Mucosa of rectum (tissue), 2 donors: ENCODE results near the gene KIF6.
"Not testable (repeated sequence)": the region's sequence is repeated elsewhere in the genome, so short reads cannot be mapped to it uniquely, and the experiment has no call there.

Experiments
- H3K27ac ChIP-seq, 2 donors: one replicate each; pipeline ENCODE4 v1.7.0; 2013; ENCODE audit warnings: inconsistent platforms in 2 of 2, low read depth in 2 of 2, low read length in 2 of 2
- H3K27me3 ChIP-seq, 2 donors: one replicate each; pipeline ENCODE4 v1.7.0; 2013; ENCODE audit warnings: low read length in 2 of 2; ENCODE audit not compliant: control insufficient read depth in 2 of 2, insufficient read depth in 2 of 2
- H3K36me3 ChIP-seq, 2 donors: one replicate each; pipeline ENCODE4 v1.7.0; 2013; ENCODE audit warnings: low read length in 2 of 2; ENCODE audit not compliant: control insufficient read depth in 2 of 2, insufficient read depth in 2 of 2
- H3K4me1 ChIP-seq, 2 donors: one replicate each; pipeline ENCODE4 v1.7.0; 2013; ENCODE audit warnings: low read length in 2 of 2, mild to moderate bottlenecking in 1 of 2; ENCODE audit not compliant: control insufficient read depth in 2 of 2, insufficient read depth in 2 of 2
- H3K4me3 ChIP-seq, 2 donors: one replicate each; pipeline ENCODE4 v1.7.0; 2013; ENCODE audit warnings: low read length in 2 of 2
- H3K9ac ChIP-seq, 2 donors: one replicate each; pipeline ENCODE4 v1.7.0; 2013; ENCODE audit warnings: low read length in 2 of 2, low read depth in 1 of 2, mild to moderate bottlenecking in 1 of 2
- H3K9me3 ChIP-seq, 2 donors: one replicate each; pipeline ENCODE4 v1.7.0; 2013; ENCODE audit warnings: low read length in 2 of 2; ENCODE audit not compliant: control insufficient read depth in 2 of 2
- donor health status: healthy.
- donor health status: Normal muscosa, but diverticular disease.

The KIF6 gene

GRCh38 chr6:39296745-39297640 is 428.2 kb downstream of the KIF6 start:
- H3K36me3 ChIP-seq, result no peaks in the 10 kb centered on the region
- H3K4me1 ChIP-seq, result peaks cover 0 to 2% of the 10 kb centered on the region in 2 donors
- no peak overlapping the region for H3K9ac ChIP-seq
- H3K27ac ChIP-seq, result no peak overlapping the region
- H3K4me3 ChIP-seq, result no peak overlapping the region
- H3K9me3 ChIP-seq, result no peaks in the 10 kb centered on the region
- peaks cover 0 to 4% of the 10 kb centered on the region in 2 donors for H3K27me3 ChIP-seq

DNA sequence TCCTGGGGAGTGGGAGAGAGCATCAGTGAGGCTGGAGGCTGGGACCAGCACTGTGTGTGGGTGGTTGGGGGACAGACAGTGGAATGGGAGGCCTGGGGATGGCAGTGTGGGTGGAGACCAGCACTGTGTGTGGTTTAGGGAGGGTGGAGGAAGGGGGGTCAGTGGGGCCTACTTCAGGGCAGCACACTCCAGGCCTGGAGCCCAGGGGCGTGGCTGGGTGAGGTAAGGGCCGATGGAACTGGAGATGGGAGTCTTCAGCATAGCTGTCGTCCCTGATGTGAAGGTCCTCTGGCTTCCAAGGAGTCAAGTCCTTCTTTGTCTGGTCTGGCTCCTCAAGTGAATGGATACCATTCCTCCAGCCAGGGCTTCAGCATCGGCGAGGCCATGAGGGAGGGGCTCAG is 429.6 kb downstream of the KIF6 start:
- H3K36me3 ChIP-seq, result no peaks in the 10 kb centered on the region
- H3K4me1 ChIP-seq, result no peaks in the 10 kb centered on the region
- H3K27me3 ChIP-seq, result peaks cover 0 to 2% of the 10 kb centered on the region in 2 donors
- no peak overlapping the region for H3K4me3 ChIP-seq
- H3K9me3 ChIP-seq, result no peaks in the 10 kb centered on the region
- H3K27ac ChIP-seq, result no peak overlapping the region
- H3K9ac ChIP-seq, result no peak overlapping the region

DNA sequence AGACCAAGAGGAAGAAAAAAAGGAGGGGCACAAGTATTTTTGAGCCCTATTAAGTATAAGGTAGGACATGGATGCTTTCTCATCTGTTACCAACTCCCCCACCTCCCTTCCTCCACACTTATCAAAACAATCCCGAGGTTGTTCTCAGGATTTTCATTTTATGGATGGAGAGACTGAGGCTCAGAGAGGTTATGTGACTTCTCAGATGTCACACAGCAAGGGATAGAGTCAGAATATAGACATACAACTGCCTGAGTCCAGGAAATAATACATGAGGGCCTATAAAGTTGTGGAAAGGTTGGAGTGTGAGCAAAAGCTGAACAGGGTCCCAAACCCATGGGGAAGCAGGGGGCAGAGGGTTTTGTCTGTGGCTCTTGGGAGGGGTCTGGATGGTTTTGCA is 430.3 kb downstream of the KIF6 start:
- peaks cover 0 to 2% of the 10 kb centered on the region in 2 donors for H3K27me3 ChIP-seq
- no peaks in the 10 kb centered on the region for H3K4me1 ChIP-seq
- no peak overlapping the region for H3K9ac ChIP-seq
- H3K4me3 ChIP-seq, result no peak overlapping the region
- H3K27ac ChIP-seq, result no peak overlapping the region
- H3K36me3 ChIP-seq, result no peaks in the 10 kb centered on the region
- no peaks in the 10 kb centered on the region for H3K9me3 ChIP-seq

GRCh38 chr6:39294133-39294532 is 431.1 kb downstream of the KIF6 start:
- Histone ChIP-seq H3K9ac (no peak overlapping the region), H3K4me3 (no peak overlapping the region), H3K36me3 (no peaks in the 10 kb centered on the region), H3K27me3 (peaks cover 0 to 2% of the 10 kb centered on the region in 2 donors), H3K9me3 (no peaks in the 10 kb centered on the region), H3K4me1 (no peaks in the 10 kb centered on the region), H3K27ac (no peak overlapping the region)

- Histone ChIP-seq H3K27ac (no peak overlapping the region), H3K4me3 (no peak overlapping the region), H3K9ac (no peak overlapping the region), H3K27me3 (peaks cover 0 to 2% of the 10 kb centered on the region in 2 donors), H3K4me1 (no peaks in the 10 kb centered on the region), H3K9me3 (no peaks in the 10 kb centered on the region), H3K36me3 (no peaks in the 10 kb centered on the region)
These were observed 432.6 kb downstream of the KIF6 start for GRCh38 chr6:39292637-39293036.

DNA sequence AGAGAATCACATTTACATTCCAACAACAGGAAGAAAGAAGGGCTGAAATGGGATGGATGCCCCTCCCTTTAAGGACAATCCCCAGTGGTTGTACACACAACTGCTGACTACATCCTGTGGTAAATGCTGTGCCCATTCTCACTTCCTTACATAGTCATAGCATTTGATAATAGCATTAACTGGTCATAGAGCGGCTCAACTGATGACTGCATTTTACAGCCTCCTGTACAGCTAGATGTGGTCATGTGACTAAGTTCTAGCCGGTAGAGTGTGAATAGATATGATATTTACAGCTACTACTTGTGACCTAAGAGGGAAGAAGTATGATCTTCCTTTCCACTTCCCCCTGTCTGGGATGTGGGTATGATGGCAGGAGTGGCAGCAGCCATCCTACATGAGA is 435.7 kb downstream of the KIF6 start:
- Histone ChIP-seq H3K9me3 (no peaks in the 10 kb centered on the region), H3K27me3 (peaks cover 0 to 2% of the 10 kb centered on the region in 2 donors), H3K27ac (peak overlapping the region in 1 of 2 donors; percentile 64), H3K4me1 (no peaks in the 10 kb centered on the region), H3K4me3 (no peak overlapping the region), H3K36me3 (no peaks in the 10 kb centered on the region), H3K9ac (no peak overlapping the region)

DNA sequence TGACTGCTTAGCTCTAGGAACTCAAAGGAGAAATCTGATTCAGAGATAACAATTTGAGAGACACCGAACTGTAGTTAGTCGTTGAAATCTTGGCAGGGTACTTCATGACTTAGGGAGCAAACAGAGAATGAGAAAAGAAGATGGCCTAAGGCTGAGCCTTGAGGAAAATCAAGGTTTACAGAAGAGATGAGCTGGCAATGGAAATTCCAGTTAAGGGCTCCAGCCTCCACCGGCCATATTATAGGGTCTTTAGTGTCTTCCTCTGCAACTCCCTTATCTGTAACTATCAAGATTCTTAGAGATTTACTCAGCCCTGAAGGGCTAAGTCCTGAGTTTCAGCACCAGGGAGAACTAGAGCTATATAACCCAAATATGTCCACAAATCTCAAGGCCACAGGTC is 437.6 kb downstream of the KIF6 start:
- no peaks in the 10 kb centered on the region for H3K9me3 ChIP-seq
- H3K27me3 ChIP-seq, result no peaks in the 10 kb centered on the region
- no peak overlapping the region for H3K27ac ChIP-seq
- no peak overlapping the region for H3K9ac ChIP-seq
- H3K4me1 ChIP-seq, result no peaks in the 10 kb centered on the region
- no peaks in the 10 kb centered on the region for H3K36me3 ChIP-seq
- no peak overlapping the region for H3K4me3 ChIP-seq

GRCh38 chr6:39286596-39286995 is 438.6 kb downstream of the KIF6 start:
- H3K9ac ChIP-seq, H3K36me3 ChIP-seq, H3K27me3 ChIP-seq, H3K9me3 ChIP-seq, H3K27ac ChIP-seq, H3K4me1 ChIP-seq, H3K4me3 ChIP-seq: not testable (repeated sequence)

GRCh38 chr6:39282774-39283173 is 442.4 kb downstream of the KIF6 start:
- H3K4me3 ChIP-seq, result no peak overlapping the region
- H3K27me3 ChIP-seq, result no peaks in the 10 kb centered on the region

GRCh38 chr6:39281312-39281980 is 443.8 kb downstream of the KIF6 start:
- H3K27me3 ChIP-seq, result no peaks in the 10 kb centered on the region
- H3K27ac ChIP-seq, result peak overlapping the region; percentile 94 to 99
- peaks cover 28 to 49% of the 10 kb centered on the region in 2 donors for H3K4me1 ChIP-seq
- peak overlapping the region; percentile 17 to 31 for H3K4me3 ChIP-seq
- H3K9me3 ChIP-seq, result no peaks in the 10 kb centered on the region
- H3K9ac ChIP-seq, result peak overlapping the region in 1 of 2 donors; percentile 44
- no peaks in the 10 kb centered on the region for H3K36me3 ChIP-seq

More at GRCh38 chr6:39282774-39283173, 442.4 kb downstream of the KIF6 start:
- no peaks in the 10 kb centered on the region for H3K9me3 ChIP-seq
- H3K27ac ChIP-seq, result no peak overlapping the region
- peaks cover 28 to 40% of the 10 kb centered on the region in 2 donors for H3K4me1 ChIP-seq
- H3K36me3 ChIP-seq, result no peaks in the 10 kb centered on the region
- H3K9ac ChIP-seq, result no peak overlapping the region
